ENCODE results near the gene ORMDL3.

The ORMDL3 gene

GRCh38 chr17:39871801-39872200 lies 55.6 kb downstream of the ORMDL3 start:
- DNase-seq (ENCODE audit: low read depth), result no peak

Measured in EH (cell line).